Effector memory CD4-positive, alpha-beta T cell (primary cell): ENCODE data around the gene BBLN.
A peak's percentile ranks its signal among the peaks of the same experiment; 100 is the strongest.
"Not testable (repeated sequence)": the region's sequence is repeated elsewhere in the genome, so short reads cannot be mapped to it uniquely, and the experiment has no call there.

Source experiments
- DNase-seq, 3 donors: peaks; one replicate each; pipeline ENCODE4 v3.0.0-alpha.2; 2020
- H3K27ac ChIP-seq: 2 replicates; pipeline ENCODE4 v1.7.0; 2013; ENCODE audit warnings: mild to moderate bottlenecking, low read length, moderate library complexity; ENCODE audit not compliant: insufficient read depth, poor library complexity, severe bottlenecking
- H3K27me3 ChIP-seq: replicated peaks from 2 replicates; pipeline ENCODE4 v1.7.0; 2013; ENCODE audit warnings: mild to moderate bottlenecking, low read length; ENCODE audit not compliant: insufficient read depth, control insufficient read depth, poor library complexity, severe bottlenecking
- H3K36me3 ChIP-seq: 2 replicates; pipeline ENCODE4 v1.7.0; 2013; ENCODE audit warnings: mild to moderate bottlenecking, low read length, moderate library complexity; ENCODE audit not compliant: control insufficient read depth, insufficient read depth
- H3K4me1 ChIP-seq: 2 replicates; pipeline ENCODE4 v1.7.0; 2013; ENCODE audit warnings: low read length, mild to moderate bottlenecking; ENCODE audit not compliant: control insufficient read depth, insufficient read depth, poor library complexity, severe bottlenecking
- H3K4me3 ChIP-seq: 2 replicates; pipeline ENCODE4 v1.7.0; 2013; ENCODE audit warnings: low read length, low read depth, mild to moderate bottlenecking; ENCODE audit not compliant: insufficient read depth, poor library complexity, severe bottlenecking
- H3K9me3 ChIP-seq: 2 replicates; pipeline ENCODE4 v1.7.0; 2013; ENCODE audit warnings: mild to moderate bottlenecking, low read length, moderate library complexity; ENCODE audit not compliant: control insufficient read depth

Gene BBLN

DNA sequence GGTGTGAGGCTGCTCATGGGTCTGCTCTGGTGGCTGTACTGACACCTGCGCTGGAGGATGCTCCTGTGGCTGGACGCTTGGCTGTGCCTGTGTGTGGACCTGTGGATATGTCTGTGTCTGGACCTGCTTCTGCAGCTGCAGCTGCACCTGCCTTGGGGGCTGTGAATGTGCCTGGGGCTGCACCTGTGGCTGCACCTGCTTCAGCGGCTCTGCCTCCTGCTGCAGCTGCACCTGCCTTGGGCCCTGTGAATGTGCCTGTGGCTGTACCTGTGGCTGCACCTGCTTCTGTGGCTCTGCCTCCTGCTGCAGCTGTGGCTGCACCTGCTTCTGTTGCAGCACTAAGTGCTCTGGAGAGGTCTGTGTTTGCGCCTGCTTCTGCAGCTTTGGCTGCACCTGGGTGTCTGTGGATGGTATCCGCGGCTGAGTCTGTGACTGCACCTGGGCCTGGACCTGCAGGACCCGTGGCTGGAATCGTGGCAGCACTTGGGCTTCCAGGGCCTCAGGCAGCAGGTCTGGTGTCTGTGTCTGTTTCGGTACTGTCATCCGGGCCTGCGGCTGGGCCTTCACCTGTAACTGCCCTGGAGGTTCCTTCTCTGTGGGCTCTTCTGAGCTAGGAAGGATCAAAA, 18.9 kb downstream of the BBLN start:
- no peak for DNase-seq
- peaks cover 70% of the 10 kb centered on the region for H3K36me3 ChIP-seq
- H3K4me1 ChIP-seq = no peaks in the 10 kb centered on the region
- H3K27me3 ChIP-seq = no peaks in the 10 kb centered on the region
- no peak overlapping the region for H3K4me3 ChIP-seq
- H3K27ac ChIP-seq = no peak overlapping the region
- no peaks in the 10 kb centered on the region for H3K9me3 ChIP-seq

DNA sequence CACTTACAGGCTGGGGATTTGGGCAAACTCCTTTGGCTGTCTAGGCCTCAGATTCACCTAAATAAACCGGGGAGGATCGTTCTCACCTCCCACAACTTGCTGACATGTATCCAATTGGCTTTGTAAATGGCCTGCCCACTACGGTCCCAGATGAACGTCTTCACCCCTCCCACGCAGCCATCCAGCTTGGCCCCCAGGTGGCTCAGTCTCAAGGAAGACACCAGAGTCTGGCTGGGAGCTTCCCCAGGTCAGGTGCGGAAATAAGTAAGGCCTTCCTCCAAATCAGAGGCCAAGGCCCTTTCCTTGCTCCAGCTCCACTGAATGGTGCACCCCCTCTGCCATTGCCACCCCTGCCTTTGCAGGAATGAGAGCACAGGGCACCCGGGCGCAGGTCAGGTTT, 19.9 kb downstream of the BBLN start:
- Histone ChIP-seq H3K9me3 (no peaks in the 10 kb centered on the region), H3K4me1 (no peaks in the 10 kb centered on the region), H3K27me3 (no peaks in the 10 kb centered on the region), H3K36me3 (peaks cover 76% of the 10 kb centered on the region), H3K27ac (no peak overlapping the region), H3K4me3 (no peak overlapping the region)
- DNase-seq = no peak

DNA sequence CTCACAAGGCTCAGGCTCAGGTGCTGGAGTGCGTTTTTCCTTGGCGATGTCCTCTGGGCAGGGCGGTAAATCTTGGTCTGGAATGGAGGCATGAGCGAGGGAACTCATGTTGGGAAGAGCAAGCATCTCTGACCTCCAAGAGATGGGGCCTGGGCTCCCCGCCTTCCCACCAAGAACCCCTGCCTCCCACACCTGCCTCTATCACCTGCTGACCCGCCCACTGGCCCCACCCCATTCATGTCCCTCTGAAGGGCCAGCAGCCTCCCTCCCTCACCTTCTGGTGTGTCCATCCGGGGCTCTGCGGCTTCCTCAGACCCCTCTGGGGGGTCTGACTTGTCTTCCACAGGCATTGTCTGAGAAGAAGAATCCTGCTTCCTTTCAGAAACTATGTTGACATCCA, 20.4 kb downstream of the BBLN start:
- H3K27ac ChIP-seq = no peak overlapping the region
- no peak overlapping the region for H3K4me3 ChIP-seq
- H3K27me3 ChIP-seq = no peaks in the 10 kb centered on the region
- H3K4me1 ChIP-seq = no peaks in the 10 kb centered on the region
- peaks cover 72% of the 10 kb centered on the region for H3K36me3 ChIP-seq
- no peak for DNase-seq
- H3K9me3 ChIP-seq = no peaks in the 10 kb centered on the region

DNA sequence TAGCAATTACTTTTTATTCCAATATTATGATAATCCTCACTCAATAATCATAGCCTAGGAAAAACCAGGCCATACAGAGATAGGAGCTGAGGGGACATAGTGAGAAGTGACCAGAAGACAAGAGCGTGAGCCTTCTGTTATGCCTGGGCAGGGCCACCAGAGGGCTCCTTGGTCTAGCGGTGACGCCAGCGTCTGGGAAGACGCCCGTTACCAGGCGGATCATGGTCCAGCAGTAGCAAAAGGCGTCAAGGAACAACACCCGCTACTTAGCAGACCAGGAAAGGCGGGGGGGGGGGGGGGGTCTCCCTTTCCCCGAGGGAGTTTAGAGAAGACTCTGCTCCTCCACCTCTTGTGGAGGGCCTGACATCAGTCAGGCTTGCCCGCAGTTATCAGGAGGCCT, 21.4 kb downstream of the BBLN start:
- H3K27me3 ChIP-seq, DNase-seq, H3K27ac ChIP-seq, H3K4me3 ChIP-seq, H3K4me1 ChIP-seq, H3K9me3 ChIP-seq: not testable (repeated sequence)
- H3K36me3 ChIP-seq = peaks cover 66% of the 10 kb centered on the region

DNA sequence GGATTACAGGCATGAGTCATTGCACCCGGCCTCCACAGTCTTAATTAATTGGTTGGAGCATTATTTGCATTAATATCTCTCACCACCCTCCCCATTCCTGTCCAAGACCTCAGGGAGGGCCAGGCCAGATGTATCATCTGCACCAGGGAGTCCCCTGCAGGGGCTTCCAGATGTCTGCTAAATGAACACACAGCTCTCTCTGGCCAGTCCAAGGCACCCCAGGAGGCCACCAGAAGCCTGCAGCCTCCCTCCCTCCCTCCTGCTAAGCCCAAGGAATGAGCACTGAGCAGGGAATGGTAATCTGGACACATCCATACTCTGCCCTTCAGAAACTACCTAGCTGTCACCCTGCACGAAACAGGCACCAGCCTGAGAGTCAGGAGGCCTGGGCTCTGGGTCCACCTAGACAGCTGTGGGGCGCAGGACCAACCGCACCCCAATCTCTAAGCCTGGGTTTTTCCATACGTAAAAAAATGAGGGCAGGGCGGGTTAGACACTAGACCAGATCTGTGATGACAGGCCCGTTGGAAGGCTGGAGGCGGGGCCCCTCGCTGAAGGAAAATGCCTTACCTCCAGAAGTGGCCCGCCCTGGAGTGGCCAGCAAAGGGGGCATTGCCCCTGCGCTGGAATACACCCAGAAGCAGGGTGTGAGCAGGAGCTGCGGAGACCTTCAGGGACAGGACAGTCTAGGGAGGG, 23.0 kb downstream of the BBLN start:
- peaks cover 57% of the 10 kb centered on the region for H3K36me3 ChIP-seq
- no peak overlapping the region for H3K4me3 ChIP-seq
- H3K9me3 ChIP-seq = no peaks in the 10 kb centered on the region
- no peaks in the 10 kb centered on the region for H3K4me1 ChIP-seq
- H3K27ac ChIP-seq = no peak overlapping the region
- no peaks in the 10 kb centered on the region for H3K27me3 ChIP-seq
- DNase-seq = no peak

DNA sequence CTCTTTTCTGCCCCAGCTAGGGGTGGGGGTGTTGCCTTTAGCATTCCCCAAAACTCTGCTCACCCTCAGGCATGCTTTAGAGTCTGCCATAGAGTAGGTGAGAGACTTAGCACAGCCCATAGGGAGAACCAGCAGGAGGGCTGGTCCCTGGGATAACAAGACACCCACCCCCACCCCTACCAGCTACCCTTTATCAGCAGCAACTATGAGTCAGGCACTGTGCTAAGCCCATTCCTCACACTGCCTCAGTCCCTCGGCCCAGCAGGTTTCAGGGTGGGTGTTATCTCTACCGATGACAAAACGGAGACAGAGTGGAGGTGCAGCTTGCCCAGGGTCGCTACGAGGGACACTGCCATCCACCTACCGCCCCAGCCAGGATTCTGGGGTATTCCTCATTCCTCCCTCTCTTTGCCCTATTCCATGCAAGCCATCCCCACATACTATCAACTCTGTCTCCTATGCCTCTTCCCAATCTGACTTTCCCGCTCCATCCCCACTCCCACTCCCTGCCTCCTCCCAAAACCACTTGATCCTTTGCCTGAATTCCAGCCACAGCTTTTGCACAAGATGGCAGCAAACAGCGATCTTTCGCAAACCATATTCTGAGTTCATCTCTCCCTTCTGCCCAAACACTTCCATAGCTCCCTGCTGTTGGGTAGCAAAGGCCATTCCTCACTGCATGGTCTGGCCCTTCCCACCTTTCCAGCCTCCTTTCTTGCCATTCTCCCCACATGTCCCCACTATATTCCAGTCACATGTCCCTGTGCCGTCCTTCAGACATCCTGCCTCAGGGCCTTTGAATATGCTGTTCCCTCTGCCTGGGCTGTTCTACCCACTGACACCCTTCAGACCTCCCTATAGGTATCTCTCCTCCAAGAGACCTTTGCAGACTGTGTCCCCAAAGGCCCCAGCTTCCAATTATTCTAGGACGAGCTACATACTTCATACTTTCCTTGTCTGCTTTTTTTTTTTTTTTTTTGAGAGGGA, 26.2 kb downstream of the BBLN start:
- no peaks in the 10 kb centered on the region for H3K27me3 ChIP-seq
- peaks cover 13% of the 10 kb centered on the region for H3K4me1 ChIP-seq
- H3K4me3 ChIP-seq = no peak overlapping the region
- H3K36me3 ChIP-seq = peaks cover 31% of the 10 kb centered on the region
- DNase-seq = no peak
- H3K27ac ChIP-seq = no peak overlapping the region
- no peaks in the 10 kb centered on the region for H3K9me3 ChIP-seq

DNA sequence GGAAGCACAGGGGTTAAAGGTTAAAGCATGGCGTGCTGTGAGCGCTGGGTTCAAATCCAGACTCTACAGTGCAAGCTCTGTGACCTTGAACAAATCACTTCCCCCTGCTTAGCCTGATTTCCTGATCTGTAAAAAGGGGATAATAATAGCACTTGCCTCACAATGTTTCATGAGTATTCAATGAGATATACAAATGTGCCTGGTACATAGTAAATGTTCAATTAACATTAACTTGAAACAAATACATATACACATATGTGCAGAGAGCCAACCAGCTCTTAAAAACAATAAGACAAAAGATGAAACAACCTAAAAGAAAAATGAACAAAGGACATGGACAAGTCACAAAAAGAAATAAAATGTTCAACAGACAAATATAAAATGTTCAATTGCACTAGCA, 27.3 kb downstream of the BBLN start:
- DNase-seq = no peak
- no peak overlapping the region for H3K27ac ChIP-seq
- H3K9me3 ChIP-seq = no peaks in the 10 kb centered on the region
- peaks cover 19% of the 10 kb centered on the region for H3K4me1 ChIP-seq
- peaks cover 30% of the 10 kb centered on the region for H3K36me3 ChIP-seq
- H3K4me3 ChIP-seq = no peak overlapping the region
- H3K27me3 ChIP-seq = no peaks in the 10 kb centered on the region

DNA sequence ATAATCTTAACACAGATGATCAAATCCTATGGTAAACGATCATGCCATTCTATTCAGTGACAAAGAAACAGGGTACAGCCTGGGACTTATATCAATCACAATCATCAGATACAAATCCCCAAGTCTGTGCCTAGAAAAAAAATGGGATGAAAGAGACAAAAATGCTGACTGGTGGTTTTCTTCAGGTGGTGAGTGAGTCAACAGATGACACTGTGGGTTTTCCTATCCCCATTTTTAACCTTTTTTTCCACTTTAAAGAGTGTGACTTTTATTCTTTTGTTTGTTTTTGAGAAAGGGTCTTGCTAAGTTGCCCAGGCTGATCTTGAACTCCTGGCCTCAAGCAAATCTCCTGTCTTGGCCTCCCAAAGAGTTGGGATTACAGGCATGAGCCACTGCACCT, 28.1 kb downstream of the BBLN start:
- Histone ChIP-seq H3K4me1 (peaks cover 19% of the 10 kb centered on the region), H3K4me3 (no peak overlapping the region), H3K36me3 (peaks cover 22% of the 10 kb centered on the region), H3K27me3 (no peaks in the 10 kb centered on the region), H3K9me3 (no peaks in the 10 kb centered on the region), H3K27ac (no peak overlapping the region)
- DNase-seq = no peak

DNA sequence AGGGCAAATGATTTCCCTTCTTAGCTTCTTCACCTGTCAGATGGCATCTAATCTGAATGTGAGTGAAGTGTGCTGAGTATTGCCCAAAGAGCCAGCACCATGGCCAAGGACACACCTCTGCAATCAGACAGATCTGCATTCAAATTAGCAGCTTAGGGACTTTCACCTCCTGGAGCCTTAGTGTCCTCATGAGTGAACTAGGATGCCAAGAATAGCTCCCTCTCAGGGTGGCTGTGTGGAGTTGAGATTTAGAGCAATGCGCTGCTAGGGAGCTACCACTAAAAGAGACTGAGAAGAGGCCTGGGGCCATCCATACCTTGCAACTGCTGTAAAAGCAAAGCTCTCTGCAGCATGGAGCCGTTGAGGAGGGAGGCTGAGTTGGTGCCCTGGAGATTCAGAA, 29.9 kb downstream of the BBLN start:
- peaks cover 12% of the 10 kb centered on the region for H3K36me3 ChIP-seq
- no peaks in the 10 kb centered on the region for H3K9me3 ChIP-seq
- peak overlapping the region; percentile 76 for H3K4me3 ChIP-seq
- peaks cover 19% of the 10 kb centered on the region for H3K4me1 ChIP-seq
- no peak for DNase-seq
- no peak overlapping the region for H3K27ac ChIP-seq
- H3K27me3 ChIP-seq = no peaks in the 10 kb centered on the region
